Activated T-cell treated with anti-CD3 and anti-CD28 coated beads for 48 hours (primary cell): ENCODE measurements around the gene PARP12.

Source experiments
- DNase-seq: peaks from one replicate; pipeline ENCODE4 v3.0.0-alpha.2; 2020; ENCODE audit warnings: low read depth

Gene PARP12

DNA sequence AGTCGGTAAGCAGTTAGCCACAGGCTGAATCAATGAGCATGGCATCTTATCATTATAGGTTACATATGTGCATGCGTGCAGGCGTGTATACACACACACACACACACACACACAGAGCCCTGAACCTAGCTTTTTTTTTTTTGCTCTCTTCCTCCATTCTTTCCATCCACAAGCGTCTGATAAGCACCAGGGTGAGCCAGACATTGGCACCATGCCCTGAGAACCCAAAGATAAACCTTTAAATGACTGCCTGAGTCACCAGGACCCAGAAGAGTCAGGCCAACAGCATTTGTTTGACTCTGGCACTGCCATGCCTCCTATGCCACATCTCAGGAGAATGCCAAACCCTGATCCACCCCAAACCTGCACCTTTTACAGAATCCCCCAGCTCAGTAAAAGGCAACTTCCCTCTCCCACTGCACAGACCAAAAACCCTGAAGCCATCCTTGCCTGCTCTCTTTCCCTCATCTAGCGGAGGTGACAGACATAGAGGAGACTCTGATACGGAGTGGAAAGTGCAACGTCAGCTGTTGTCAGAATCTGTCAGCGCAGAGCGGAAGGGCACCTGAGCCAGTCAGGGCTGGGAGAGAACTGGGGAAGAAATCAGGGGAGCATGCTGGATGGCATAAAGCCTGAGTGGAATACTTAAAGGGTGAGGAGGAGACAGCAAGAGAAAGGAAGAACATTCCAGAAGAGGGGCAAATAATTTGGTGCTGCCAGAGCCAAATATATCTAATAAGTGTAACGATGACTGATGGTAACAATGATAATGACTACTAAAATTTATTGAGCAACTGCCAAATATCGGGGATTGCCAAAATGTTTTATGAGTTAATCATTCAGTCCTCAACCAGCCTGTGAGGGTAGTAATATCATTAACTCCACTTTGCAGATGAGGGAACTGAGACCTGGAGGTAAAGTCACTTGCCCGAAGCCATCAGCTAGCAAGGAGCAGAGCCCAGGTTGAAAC, 3.2 kb downstream of the PARP12 start:
- peak; percentile 25 for DNase-seq

DNA sequence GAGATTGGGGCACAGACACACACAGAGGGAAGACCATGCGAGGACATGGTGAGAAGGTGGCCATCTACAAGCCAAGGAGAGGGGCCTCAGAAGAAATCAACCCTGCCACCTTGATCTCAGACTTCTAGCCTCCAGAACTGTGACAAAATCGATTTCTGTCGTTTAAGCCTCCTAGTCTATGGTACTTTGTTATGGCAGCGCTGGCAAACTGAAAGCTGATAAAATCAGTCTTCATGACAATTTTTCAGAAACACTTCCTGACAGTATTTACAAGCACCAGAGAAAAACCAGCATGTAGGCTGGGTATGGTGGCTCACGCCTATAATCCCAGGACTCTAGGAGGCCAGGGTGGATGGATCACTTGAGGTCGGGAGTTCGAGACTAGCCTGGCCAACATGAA, 4.2 kb downstream of the PARP12 start:
- no peak for DNase-seq

DNA sequence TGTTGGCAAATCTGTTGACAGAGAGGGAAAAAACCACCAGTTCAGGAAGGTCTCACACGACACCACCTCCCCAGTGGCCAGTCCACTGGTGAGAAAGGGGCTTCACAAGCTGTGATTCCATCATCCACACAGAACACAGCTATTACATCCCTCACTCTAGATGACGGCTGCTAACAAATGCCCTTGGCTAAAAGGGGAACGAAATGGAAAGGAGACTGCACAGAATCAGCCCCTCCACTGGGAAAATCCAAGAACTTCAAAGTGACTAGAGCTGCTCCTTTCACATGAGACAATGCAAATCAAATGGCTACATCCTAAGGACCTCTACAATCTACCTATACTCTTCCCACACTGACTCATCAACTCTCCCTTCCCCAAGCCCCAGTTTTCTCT, 5.6 kb downstream of the PARP12 start:
- no peak for DNase-seq

DNA sequence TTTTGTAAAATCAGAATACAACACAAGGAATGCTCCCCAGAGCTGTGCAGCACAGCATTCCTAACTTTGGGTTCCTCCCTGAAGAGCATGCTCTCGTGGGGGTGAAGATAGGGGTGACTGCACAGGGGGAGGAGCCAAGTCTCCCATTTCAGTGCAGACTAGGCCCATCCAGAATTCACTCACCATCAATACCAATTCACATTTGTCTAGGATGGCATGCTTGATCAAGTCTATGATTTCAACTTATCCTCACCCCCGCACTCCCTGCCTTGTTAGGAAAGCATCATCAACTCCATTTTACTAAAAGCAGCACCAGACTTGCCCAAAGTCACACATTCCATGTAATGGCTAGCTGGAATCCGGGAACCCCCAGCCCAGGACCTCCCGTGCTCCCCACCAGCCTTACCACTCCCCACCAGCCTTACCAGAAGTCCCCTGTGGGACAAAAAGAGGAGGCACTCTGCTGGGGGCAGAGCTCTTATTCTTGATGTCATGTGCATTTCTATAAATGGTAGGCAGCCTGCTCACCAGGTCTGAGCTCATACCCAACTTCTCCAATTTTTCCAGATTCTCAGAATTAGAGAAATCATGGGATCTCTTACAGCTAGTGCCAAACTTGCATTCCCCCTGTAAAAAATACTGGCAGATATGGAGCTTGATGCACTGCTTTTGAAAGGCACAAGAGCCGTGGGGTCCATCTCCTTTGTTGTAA, 6.2 kb downstream of the PARP12 start:
- no peak for DNase-seq

DNA sequence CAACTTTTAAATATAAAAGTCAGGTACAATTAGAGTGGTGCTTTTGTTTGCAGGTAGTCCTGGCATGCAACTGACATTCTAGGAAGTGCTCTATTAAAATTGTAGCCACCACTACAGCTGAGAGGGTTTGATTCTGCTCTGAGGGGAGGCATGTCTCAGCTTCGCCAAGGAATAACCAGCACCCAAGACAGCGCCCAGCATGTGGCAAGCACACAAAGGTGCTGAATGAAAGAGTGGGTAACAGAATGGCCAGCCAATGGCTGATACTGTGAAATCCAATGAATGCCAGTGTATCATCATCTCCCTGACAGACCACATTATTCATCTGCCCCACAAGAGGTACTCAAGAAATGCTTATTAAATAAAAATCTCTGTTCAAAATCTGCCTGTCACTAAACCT, 6.9 kb downstream of the PARP12 start:
- no peak for DNase-seq

DNA sequence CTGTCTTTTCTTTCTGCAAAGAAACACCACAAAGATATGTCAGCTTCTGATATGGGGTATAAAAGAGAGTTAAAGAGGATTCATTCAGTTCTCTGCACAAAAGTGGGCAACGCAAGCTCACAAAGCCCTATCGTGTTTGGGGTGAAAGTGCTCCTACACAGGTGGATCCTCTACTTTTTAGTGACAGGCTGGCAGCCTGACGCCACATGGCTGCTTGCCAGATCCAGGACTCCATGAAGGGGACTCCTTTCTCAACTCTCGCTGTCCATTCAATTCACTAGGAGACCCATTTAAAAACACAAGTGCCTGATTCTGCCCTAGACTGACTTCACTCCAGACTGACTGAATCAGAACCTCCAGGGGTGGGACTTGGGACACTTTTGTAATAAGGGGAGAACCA, 8.0 kb downstream of the PARP12 start:
- DNase-seq: no peak

DNA sequence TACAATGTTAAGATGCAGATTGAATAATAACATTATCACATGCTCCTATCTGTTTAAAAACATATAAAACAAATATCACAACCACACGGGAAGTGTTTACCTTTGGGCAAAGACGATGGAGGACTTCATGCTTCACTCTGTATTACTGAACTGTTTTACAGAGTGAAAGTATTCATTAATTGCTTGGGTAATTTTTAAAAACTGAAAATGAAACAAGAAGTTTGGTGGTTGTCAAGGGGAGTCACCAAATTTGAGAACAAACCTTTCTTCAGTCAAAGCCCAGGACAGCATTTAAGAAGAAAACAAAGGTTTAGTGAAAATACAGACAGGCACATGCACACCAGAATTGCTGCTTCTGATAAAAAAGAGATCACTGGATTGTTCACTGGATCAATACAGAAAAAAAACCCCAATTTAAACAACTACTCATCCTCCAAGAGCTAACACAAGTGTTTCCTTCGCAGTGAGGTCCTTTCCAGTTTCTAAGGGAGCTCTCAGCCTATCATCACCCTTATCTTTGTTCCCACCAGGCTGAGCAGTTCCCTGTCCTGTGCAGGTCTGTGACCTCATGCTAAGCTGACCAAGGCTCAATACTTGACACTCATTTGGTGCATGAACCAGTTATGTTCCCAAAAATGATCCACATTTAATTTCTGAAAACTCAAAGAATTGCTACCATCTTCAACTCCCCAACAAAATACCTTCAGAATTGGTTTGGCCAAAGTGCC, 8.8 kb downstream of the PARP12 start:
- no peak for DNase-seq

DNA sequence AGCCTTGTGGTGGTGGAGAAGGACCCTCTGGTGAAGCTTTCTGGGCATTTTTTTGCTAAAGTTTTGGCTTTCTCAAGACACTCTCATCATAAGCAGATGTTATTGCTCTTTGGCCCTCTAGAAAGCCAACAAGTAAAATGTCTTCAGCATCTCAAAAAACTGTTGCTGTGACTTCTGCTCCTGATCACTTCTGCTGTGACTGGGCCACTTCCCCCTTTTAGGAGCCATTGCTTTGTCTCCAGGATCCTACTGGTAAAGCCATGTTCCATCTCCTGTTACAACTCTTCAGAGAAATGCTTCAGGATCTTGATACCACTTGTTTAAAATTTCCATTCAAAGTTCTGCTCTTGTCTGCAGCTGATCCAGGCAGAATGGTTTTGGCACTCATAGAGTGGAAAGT, 10.9 kb downstream of the PARP12 start:
- DNase-seq: no peak

DNA sequence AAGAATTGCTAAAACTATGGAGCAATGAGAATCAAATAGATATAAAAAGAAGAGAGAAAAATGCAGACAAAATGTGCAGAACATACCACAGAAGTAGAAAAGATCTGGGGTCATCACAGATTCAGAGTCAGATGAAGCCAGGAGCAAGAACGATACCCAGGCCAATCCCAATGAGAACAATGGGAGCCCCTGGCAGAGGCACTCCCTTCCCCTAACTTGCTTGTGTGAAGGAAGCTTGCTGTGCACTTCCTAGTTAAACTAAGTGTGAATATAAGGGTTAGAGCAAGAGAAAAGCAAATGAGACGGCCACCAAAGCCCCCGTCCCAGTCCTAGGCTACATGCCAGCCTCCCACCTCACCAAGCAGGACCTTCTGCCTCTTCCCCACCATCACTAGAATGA, 12.7 kb downstream of the PARP12 start:
- DNase-seq: no peak

DNA sequence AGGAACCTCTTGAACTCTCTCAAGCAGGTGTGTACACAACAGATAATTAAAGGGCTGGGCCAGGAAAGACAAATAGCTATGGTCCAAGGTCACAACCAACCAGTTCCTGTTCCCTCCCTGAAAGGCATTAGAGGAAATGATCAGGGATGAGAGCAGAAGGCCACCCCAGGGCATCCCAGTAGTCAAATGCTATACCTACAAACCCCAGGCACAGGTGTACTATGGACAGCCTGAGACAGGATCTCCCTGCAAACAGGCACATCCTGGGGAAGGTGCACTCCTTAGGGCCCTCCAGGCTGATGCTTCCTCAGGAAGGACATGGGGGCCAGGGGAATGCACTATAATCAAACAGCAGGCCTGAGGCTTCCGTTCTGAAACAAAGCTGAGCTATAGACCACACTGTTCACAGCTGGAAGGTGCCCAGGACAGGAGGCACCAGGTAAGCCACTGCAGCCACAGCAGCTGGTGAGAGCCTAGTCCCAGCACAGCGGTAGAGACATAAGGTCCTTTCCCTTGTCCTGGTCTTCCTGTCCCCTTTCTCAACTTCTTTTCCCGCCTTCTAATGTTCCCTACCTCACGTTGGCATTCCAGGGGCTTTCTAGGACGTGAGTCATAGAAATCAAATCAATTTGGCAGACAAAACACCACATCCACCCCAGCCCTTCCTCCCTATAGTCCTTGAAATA, 13.3 kb downstream of the PARP12 start:
- DNase-seq: no peak

DNA sequence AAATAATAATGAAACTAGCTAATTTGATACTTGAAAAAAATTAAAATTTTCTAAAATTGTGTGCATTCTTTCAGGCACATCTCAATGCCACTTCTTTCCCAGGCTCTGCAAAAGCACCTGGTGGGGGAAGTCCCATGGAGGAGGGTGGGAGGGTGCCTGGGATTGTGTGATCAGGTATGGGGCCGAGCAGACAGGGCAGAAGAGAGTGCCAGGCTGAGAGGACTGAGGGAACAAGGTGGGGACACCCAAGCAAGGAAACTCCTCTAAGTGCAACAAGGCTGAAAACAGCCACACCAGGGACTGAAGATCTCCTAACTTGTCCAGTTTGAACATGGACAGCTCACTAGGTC, 13.8 kb downstream of the PARP12 start:
- DNase-seq: no peak

DNA sequence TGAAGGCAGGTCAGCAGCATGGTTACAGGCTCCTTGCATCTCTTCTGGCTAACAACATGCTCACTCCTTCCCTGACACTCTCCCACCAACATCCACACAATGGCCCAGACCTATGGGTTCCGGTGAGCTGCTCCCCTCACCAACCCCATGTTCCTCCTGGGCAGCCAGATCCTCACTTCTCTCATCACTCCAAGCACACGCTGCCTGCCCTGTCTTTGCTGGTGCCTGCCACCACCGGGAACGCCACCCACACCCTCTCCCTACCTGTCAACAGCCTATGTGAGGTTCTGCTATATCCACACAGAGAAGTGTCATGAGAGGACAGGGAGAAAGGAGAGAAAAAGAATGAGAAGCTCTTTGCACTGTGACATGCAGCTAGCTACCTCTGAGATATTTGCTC, 14.6 kb downstream of the PARP12 start:
- no peak for DNase-seq

DNA sequence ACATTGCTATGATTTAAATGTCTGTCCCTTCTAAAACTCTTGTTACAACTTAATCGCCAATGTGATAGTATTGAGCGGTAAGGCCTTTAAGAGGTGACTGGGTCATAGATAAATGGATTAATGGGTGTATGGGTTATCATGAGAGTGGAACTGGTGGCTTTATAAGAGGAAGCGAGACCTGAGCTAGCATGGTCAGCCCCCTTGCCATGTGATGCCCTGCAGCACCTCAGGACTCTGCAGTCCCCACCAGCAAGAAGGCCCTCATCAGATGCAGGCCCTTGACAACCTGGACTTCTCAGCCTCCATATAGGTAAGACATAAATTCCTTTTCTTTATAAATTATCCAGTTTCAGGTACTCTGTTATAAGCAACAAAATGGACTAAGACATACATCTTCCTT, 15.6 kb downstream of the PARP12 start:
- no peak for DNase-seq

DNA sequence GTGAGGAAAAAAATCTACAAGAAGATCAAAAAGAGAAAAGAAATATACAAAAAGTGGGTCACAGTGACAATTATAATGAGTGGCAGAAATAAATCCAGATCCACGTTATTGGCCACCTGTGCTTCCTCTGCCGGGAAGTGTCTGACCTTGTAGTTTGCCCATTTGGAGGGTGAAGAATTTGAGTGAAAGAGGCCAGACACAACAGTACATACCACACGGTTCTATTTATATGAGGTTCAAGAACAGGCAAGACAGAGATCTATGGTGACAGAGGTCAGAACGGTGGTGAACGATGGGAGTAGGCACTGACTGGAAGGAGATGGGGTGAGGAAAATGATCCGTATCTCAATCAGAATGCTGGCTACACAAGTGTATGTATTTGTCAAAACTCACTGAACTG, 17.1 kb downstream of the PARP12 start:
- no peak for DNase-seq

DNA sequence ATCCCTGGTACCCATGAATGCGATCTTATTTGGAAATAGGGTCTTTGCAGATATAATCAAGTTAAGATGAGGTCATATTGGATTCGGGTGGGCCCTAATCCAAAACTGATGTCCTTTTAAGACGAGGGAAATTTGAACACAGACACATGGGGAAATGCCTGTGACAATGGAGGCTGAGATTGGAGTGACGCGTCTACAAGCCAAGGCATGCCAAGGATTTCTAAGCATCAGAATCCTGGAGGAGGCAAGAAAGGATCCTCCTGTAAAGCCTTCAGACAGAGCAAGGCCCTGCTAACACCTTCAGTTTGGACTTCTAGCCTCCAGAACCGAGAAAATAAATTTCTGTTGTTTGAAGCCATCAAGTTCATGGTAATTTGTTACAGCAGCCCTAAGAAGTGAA, 18.5 kb downstream of the PARP12 start:
- no peak for DNase-seq

DNA sequence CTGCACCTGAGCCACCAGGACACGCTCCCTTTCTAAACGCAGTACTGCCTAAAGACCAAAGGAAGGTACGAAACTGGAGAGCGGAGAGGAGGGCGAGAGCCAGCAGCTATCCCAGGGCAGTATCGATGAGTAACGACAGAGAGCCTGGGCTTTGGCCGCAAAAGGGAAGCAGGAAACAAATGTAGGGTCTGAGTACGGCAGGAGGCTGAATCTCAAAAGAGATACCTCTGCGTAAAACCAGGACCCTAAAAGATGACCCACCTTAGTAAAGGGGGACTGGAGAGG, 20.4 kb downstream of the PARP12 start:
- no peak for DNase-seq

DNA sequence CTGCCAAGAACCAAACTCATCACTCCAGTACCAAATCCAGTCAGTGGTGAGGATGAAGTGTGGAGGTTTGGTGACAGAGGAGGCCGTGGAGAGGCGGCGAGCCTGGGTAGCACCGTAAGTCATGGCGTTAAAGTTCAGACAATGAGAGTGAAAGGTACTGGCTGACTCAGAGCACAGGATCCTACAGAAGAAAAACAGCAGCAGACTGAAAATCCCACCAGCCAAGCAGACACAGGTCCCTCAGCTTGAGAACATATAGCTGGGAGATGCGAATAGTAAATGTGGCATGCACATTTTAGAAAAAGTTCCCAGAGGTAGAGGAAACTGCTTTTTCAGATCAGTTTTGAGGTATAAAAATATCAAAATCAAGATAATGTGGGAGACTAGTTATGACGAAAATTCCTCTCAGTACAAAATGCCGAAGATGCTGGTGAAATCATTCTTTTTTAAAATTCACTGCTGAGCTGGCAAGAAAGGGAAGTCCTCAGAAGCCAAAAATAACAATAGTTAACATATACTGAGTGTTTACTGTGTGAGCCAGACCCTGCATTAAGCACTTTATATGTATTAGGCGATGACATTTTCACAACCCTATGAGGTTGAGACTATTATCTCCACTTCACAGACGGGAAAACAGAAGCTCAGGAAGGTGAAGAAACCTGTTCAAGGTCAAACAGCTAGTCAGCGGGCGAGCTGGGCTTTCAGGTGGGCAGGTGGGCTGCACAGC, 20.9 kb downstream of the PARP12 start:
- no peak for DNase-seq

DNA sequence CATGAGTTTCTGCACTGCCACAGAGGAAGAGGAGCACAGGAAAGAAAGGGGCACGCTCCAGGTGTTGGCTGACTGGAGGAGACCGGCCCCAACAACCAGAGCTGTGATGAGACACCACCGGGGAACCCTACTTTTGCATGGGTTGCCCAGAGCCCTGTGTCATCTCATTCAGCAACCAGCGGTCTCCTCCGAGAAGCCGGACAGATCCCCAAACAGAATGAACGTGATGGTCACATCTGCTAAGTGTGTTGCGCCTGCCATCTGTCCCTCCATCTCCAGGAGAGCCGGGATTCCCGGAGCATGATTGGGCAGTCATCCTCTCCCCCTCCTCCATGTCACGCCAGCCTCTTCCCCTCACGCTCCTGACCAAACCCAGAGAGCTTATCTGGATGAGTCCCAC, 22.9 kb downstream of the PARP12 start:
- DNase-seq: no peak

DNA sequence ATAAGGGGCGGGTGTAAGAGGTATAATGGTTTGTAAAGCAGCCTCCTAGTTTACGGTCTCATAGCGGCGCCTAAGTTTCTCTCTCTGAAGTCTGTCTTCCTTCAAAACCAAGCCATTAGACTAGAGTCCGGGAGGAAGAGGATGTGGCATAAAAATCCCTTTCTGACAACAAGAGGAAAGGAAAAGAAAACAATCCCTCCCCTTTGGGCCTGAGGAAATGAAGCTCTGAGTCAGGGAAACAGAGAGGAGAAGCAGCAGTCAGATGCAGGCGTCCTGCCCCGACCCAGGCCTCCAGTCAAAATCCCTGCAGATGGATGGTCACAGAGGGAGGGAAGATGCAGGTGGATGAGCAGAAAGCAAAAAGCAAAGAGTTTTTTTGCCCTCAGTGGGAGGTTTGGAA, 23.7 kb downstream of the PARP12 start:
- DNase-seq: no peak

DNA sequence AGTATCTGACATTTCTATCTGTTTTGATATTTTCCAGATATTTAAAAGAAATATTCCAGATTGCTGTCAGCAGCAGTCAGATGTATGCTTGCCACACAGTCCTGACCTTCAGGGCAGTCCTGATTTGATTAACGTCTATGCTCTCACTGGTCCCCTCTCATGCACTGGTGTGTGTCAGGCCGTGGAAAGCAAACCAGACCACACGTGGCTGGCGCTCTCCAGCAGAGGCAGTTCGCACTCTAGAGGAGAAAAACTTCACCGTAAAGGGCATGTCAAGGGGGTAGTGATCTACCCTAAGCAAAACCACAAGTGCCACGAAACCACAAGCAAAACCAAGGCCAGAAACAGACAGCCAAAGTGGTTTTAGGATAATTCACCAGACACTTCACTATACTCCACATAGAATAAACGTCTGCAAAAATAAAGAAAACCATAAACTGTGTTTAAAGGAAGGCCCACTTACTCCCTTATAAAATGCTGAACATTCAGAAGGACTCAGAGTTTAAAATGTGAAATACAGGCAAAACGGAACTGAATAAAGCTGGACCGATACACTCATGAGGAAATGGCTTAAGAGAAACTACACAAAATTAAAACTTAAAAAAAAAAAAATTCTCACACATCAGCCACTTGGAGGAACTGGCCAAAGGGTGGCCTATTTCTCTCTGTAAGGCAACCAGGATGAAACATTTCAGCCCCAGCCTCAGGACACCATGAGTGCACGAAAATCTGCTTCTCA, 26.4 kb downstream of the PARP12 start:
- no peak for DNase-seq
